ENCODE data around the gene MYO3B. TPM values are rescaled to one million over a fixed set of nuclear protein-coding genes. Genes with fewer than 3 reads are reported as not detected.

The MYO3B gene
- total RNA-seq, 1 experiment from 2014 or later = not detected

DNA sequence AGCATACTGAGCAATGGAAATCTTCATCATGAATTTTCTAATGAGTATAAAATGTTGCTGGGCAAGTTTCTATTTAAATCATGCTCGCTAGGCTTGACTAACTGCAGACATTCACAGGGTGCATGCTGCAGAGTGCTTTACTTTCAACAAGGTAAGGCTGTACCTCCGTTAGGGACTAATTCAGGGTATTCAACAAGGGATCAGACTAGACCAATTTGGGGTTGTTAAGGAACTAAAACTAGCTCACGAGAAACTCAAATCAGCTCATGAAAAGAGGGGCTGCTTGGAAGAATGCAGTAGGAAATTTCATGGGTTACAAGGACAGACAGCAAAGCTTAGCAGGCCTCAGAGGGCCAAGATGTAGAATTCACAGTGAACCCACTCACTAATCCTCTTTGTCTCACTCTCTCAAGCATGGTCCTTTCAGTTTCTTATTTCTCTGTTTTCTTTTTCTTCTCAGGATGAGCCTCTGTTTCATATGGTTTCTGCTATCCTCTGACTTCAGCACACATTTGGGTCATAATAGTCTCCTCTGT, 2.2 kb downstream of the MYO3B start:
- no peak overlapping the region for H3K4me3 ChIP-seq
- no peak for DNase-seq (ENCODE audit: low read depth in 1 of 2, low spot score in 2 of 2)
- H3K4me1 ChIP-seq (replicated peaks) = no peaks in the 10 kb centered on the region
- no peak overlapping the region for H3K27ac ChIP-seq
- no peaks in the 10 kb centered on the region for H3K36me3 ChIP-seq
- H3K27me3 ChIP-seq (replicated peaks) = no peaks in the 10 kb centered on the region
- H3K9me3 ChIP-seq (replicated peaks) = no peaks in the 10 kb centered on the region

- Histone ChIP-seq H3K9me3 (replicated peaks) (0 out of 2 replicates have a peak, but pooled peaks cover 3% of the 10 kb centered on the region), H3K36me3 (no peaks in the 10 kb centered on the region), H3K4me1 (replicated peaks) (no peaks in the 10 kb centered on the region), H3K27me3 (replicated peaks) (no peaks in the 10 kb centered on the region), H3K4me3 (no peak overlapping the region), H3K27ac (no peak overlapping the region)
- no peak for DNase-seq (ENCODE audit: low read depth in 1 of 2, low spot score in 2 of 2)
Measured at GRCh38 chr2:170181602-170182001, 3.7 kb downstream of the MYO3B start.

GRCh38 chr2:170185319-170185718, 7.4 kb downstream of the MYO3B start:
- Histone ChIP-seq H3K9me3 (replicated peaks) (0 out of 2 replicates have a peak, but pooled peaks cover 6% of the 10 kb centered on the region), H3K4me1 (replicated peaks) (no peaks in the 10 kb centered on the region), H3K4me3 (no peak overlapping the region), H3K27ac (no peak overlapping the region), H3K27me3 (replicated peaks) (no peaks in the 10 kb centered on the region), H3K36me3 (no peaks in the 10 kb centered on the region)
- no peak for DNase-seq (ENCODE audit: low read depth in 1 of 2, low spot score in 2 of 2)

GRCh38 chr2:170189757-170190156, 11.8 kb downstream of the MYO3B start:
- 0 out of 2 replicates have a peak, but pooled peaks cover 6% of the 10 kb centered on the region for H3K9me3 ChIP-seq (replicated peaks)
- H3K27me3 ChIP-seq (replicated peaks) = no peaks in the 10 kb centered on the region
- no peaks in the 10 kb centered on the region for H3K4me1 ChIP-seq (replicated peaks)
- no peak for DNase-seq (ENCODE audit: low read depth in 1 of 2, low spot score in 2 of 2)
- no peak overlapping the region for H3K4me3 ChIP-seq
- no peak overlapping the region for H3K27ac ChIP-seq
- no peaks in the 10 kb centered on the region for H3K36me3 ChIP-seq

- Histone ChIP-seq H3K27ac (no peak overlapping the region), H3K27me3 (replicated peaks) (no peaks in the 10 kb centered on the region), H3K36me3 (no peaks in the 10 kb centered on the region), H3K4me1 (replicated peaks) (no peaks in the 10 kb centered on the region), H3K4me3 (no peak overlapping the region), H3K9me3 (replicated peaks) (0 out of 2 replicates have a peak, but pooled peaks cover 6% of the 10 kb centered on the region)
- DNase-seq (ENCODE audit: low read depth in 1 of 2, low spot score in 2 of 2) = no peak
Measured at GRCh38 chr2:170190172-170190571, 12.2 kb downstream of the MYO3B start.

- Histone ChIP-seq H3K27me3 (replicated peaks) (no peaks in the 10 kb centered on the region), H3K4me1 (replicated peaks) (no peaks in the 10 kb centered on the region), H3K4me3 (no peak overlapping the region), H3K9me3 (replicated peaks) (0 out of 2 replicates have a peak, but pooled peaks cover 3% of the 10 kb centered on the region), H3K27ac (no peak overlapping the region), H3K36me3 (no peaks in the 10 kb centered on the region)
- no peak for DNase-seq (ENCODE audit: low read depth in 1 of 2, low spot score in 2 of 2)
Measured at GRCh38 chr2:170191166-170191866, 13.4 kb downstream of the MYO3B start.

DNA sequence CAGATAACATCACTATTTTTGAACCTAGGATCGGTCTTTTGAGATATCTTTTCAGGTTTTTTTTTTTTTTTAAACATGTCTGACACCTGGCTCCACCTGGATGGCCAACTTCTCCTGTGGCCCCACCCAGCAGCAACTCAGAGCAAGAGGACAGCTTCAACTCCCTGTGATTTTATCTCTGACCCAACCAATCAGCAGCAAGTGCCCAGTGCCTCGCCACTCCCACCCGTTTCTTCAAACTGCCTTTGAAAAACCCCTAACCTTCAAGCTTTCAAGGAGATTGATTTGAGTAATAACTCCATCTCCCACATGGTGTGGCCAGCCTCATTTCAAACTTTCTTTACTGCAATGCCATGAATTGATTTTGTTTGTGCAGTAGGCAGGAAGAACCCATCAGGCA, 19.0 kb downstream of the MYO3B start:
- no peak overlapping the region for H3K4me3 ChIP-seq
- no peaks in the 10 kb centered on the region for H3K27me3 ChIP-seq (replicated peaks)
- no peaks in the 10 kb centered on the region for H3K36me3 ChIP-seq
- no peaks in the 10 kb centered on the region for H3K9me3 ChIP-seq (replicated peaks)
- H3K4me1 ChIP-seq (replicated peaks) = no peaks in the 10 kb centered on the region
- no peak overlapping the region for H3K27ac ChIP-seq
- no peak for DNase-seq (ENCODE audit: low read depth in 1 of 2, low spot score in 2 of 2)

- no peak for DNase-seq (ENCODE audit: low read depth in 1 of 2, low spot score in 2 of 2)
- Histone ChIP-seq H3K9me3 (replicated peaks) (no peaks in the 10 kb centered on the region), H3K36me3 (no peaks in the 10 kb centered on the region), H3K27ac (no peak overlapping the region), H3K4me3 (no peak overlapping the region), H3K27me3 (replicated peaks) (no peaks in the 10 kb centered on the region), H3K4me1 (replicated peaks) (no peaks in the 10 kb centered on the region)
Measured at GRCh38 chr2:170201275-170201674, 23.3 kb downstream of the MYO3B start.

GRCh38 chr2:170201734-170202393, 23.9 kb downstream of the MYO3B start:
- no peaks in the 10 kb centered on the region for H3K4me1 ChIP-seq (replicated peaks)
- H3K27me3 ChIP-seq (replicated peaks) = no peaks in the 10 kb centered on the region
- H3K27ac ChIP-seq = no peak overlapping the region
- H3K4me3 ChIP-seq = no peak overlapping the region
- no peak for DNase-seq (ENCODE audit: low read depth in 1 of 2, low spot score in 2 of 2)
- no peaks in the 10 kb centered on the region for H3K9me3 ChIP-seq (replicated peaks)
- H3K36me3 ChIP-seq = no peaks in the 10 kb centered on the region

DNA sequence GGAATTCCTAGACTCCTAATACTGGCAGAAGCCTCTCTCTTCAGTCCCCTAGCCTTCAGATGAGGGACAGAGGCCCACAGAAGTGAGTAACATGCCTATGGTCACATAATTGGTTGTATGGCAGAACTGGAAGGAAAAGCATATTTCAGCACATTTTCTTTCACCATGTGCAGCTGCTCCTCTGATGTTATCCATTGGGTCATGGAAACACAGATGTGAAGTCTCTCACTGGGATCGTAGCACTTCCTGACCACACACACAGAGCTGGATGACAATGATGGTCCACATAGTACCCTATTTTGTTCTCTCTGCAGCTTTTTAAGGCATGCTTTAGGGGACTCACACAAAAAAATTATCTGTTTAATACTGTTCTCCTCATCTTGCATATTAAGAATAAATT, 24.5 kb downstream of the MYO3B start:
- Histone ChIP-seq H3K27me3 (replicated peaks) (no peaks in the 10 kb centered on the region), H3K36me3 (no peaks in the 10 kb centered on the region), H3K4me1 (replicated peaks) (no peaks in the 10 kb centered on the region), H3K27ac (no peak overlapping the region), H3K4me3 (no peak overlapping the region), H3K9me3 (replicated peaks) (no peaks in the 10 kb centered on the region)
- no peak for DNase-seq (ENCODE audit: low read depth in 1 of 2, low spot score in 2 of 2)

DNA sequence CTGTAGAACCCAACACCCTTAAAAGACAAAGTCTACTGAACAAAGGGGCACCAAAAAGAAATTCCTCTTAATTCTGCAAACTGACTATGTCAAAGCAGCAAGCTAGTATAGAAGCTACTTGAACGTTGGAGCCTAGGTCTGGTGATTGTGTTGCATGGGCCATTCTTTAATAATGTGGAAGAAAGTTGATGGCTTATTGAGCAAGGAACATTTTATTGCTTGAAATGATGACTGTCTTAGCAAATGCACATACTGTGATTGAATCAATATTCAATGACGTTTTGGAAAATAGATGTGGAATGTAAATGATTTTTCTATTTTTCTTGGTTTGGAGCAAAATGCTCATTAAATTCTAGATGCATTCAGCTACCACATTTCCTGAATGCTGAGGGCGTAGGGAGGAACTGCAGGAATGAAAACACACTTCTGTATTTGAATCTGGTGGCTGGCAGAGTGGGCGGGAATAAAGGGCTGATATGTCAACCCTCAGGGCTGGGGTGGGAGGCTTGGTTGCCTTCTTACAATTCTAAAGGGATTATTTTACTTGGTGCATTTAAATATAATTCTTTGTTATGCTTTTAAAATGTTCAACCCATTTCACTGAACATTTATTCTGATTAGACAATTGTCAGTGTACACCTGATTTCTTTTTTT, 26.5 kb downstream of the MYO3B start:
- H3K36me3 ChIP-seq = no peaks in the 10 kb centered on the region
- H3K9me3 ChIP-seq (replicated peaks) = no peaks in the 10 kb centered on the region
- H3K4me3 ChIP-seq = no peak overlapping the region
- H3K4me1 ChIP-seq (replicated peaks) = no peaks in the 10 kb centered on the region
- no peaks in the 10 kb centered on the region for H3K27me3 ChIP-seq (replicated peaks)
- no peak overlapping the region for H3K27ac ChIP-seq
- DNase-seq (ENCODE audit: low read depth in 1 of 2, low spot score in 2 of 2) = no peak

GRCh38 chr2:170206246-170206645, 28.3 kb downstream of the MYO3B start:
- no peak for DNase-seq (ENCODE audit: low read depth in 1 of 2, low spot score in 2 of 2)
- no peaks in the 10 kb centered on the region for H3K9me3 ChIP-seq (replicated peaks)
- H3K27me3 ChIP-seq (replicated peaks) = no peaks in the 10 kb centered on the region
- no peaks in the 10 kb centered on the region for H3K36me3 ChIP-seq
- no peak overlapping the region for H3K27ac ChIP-seq
- H3K4me1 ChIP-seq (replicated peaks) = no peaks in the 10 kb centered on the region
- H3K4me3 ChIP-seq = no peak overlapping the region

GRCh38 chr2:170206805-170207407, 29.0 kb downstream of the MYO3B start:
- Histone ChIP-seq H3K36me3 (no peaks in the 10 kb centered on the region), H3K9me3 (replicated peaks) (no peaks in the 10 kb centered on the region), H3K4me1 (replicated peaks) (no peaks in the 10 kb centered on the region), H3K27me3 (replicated peaks) (no peaks in the 10 kb centered on the region), H3K27ac (no peak overlapping the region), H3K4me3 (no peak overlapping the region)
- DNase-seq (ENCODE audit: low read depth in 1 of 2, low spot score in 2 of 2) = no peak

DNA sequence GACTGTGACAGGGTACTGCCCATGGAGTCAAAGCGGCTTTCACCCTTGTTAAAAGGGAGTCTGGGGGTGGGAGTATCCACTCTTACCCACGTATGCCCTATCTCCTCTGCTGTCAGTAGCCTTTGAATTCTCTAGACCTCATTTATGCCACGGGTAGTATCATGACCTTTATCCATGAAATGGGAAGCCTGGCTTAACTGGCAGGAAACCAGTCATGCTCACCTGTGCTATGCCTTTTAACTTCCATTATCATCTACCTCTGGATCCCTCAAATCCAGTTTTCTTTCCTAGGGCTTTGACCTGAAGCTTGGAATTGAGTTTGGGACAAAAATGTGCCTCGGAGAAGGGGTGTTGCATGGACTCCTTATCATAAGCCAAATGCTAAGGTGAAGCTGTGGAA, 30.0 kb downstream of the MYO3B start:
- Histone ChIP-seq H3K27ac (no peak overlapping the region), H3K9me3 (replicated peaks) (no peaks in the 10 kb centered on the region), H3K27me3 (replicated peaks) (no peaks in the 10 kb centered on the region), H3K4me3 (no peak overlapping the region), H3K4me1 (replicated peaks) (no peaks in the 10 kb centered on the region), H3K36me3 (no peaks in the 10 kb centered on the region)
- DNase-seq (ENCODE audit: low read depth in 1 of 2, low spot score in 2 of 2) = no peak

Data from SJSA1 (cell line).